Measurements from ENCODE around the gene UROC1.

The UROC1 gene

DNA sequence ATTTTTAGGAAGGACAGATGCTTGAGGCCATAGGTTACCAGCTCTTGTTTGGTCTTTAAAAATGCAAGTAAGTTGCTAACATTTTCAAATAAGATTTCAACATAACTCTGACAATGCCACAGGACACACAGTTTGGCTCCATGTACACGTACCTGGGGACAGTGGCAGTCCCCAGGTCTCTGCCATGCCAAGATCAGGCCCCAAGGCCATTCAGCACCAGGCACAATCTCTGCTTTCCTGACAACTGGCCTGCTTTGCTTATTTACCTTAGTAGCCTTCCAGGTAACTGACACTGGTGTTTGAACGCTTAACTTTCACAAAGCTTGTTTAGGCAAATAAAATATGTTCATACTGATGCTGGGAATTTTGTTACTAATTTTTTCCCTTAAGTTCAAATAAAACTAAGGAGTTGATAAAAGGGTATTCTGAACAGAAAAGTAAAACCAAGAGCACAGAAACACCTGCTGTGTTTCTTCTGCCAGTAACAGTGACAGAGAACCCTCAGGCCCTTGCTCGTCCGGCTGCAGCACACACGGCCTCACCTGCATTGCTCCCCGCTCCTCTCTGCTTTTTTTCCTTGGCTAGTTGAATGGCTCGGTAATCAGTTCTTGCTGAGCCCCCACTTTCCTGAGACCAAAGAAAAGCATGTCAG lies 58.3 kb downstream of the UROC1 start:
- no peak for DNase-seq

DNA sequence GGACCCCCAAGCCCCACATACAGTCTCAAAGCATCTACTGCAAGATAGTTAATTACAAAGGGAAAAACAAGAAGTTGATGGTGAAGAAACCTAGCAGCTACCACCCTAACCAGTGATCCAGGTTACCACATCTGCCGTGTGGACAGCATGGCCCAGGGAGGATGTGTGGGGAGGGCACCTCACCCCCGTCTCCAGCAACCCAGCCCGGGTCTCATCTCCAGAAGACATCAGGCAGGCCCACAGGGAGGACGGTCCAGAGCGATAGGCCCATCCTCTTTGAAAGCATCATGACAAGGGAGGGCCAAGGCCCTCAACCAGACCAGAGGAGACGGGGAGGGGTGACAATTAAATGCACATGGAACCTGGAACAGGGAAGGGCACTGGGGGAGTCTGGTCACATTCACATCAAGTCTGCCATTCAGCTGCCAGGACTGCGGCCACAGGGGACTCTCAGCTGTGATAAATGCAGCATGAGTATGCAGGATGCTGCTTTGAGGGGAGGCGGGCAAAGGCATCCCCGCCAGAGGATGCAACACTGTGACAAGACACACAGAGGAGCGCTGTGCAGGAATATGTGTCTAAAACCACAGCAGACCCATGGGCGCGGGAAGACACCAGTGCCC lies 60.7 kb downstream of the UROC1 start:
- DNase-seq, result no peak

DNA sequence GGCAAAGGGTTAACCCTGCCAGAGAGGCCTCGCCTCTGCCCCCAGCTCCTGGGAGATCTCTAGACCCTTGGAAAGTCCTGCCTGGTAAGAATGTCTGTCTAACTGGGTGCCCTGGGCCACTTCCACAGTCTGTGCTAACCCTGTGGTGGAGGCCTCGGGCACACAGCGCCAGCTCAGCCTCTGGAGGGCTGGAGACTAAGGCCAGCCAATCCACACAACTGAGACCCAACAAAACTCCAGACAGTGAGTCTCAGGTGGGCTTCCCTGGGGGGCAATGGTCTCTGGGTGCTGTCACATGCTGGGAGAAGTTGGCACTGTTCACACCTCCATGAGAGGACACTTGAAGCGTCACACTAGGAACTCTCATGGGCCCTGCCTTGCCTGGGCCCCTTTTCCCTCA lies 61.4 kb downstream of the UROC1 start:
- DNase-seq, result no peak

GRCh38 chr3:126454437-126455198 lies 63.0 kb downstream of the UROC1 start:
- DNase-seq, result no peak

- DNase-seq, result no peak
These were observed 63.5 kb downstream of the UROC1 start for GRCh38 chr3:126454025-126454424.

DNA sequence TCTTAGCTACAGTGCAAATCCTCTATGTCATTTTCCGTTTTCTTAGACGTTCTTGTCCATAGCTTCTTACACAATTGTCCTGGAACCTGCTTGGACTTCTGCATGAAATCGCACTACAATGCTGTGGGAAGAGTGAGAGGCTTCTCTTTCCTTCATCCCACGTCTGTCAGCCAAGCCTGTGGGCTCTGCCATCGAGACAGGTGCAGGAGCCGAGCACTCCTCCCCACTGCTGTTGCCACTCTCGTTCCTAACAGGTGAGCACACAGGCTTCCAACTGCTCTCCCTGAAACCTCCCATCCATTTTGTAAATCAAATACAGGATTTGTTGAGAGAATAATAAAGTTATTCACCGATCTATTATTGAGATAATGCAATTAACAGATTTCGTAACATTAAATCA lies 65.4 kb downstream of the UROC1 start:
- DNase-seq, result no peak

DNA sequence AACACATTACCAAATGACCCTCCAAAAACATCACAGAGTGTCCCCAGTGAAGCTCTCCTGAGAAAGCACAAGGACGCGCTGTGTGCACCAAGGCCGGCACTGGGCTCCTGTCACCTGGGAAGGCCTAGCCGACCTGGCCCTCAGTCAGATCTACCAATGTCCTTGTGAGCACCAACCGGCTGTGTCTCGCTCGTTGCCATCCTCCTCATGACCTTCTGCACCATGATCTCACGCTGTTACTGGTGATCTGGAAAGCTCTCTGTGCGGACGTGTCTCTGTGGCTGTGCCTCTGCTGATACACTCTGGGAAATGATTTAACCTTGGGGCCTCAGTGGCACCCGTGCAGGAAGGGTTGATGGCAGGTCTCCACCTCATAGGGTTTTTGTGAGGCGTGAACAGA lies 66.1 kb downstream of the UROC1 start:
- no peak for DNase-seq

DNA sequence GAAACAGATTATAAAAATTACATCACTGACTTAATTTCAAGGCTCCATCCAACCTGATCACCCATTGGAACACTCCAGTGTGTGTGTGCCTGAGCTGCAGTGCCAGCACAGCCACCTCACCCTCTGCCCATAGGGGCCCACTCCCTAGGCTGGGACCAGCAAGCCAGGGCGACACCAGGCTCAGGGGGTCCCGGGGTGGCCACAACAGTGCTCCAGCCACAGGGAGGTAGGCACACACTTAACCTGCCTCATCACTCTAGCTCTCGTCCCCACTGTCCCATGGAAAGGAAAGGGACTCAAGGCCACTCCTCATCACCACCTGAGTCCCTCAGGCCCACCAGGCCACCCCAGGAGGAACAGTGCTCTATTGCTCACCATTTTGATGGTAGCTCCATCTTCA lies 66.8 kb downstream of the UROC1 start:
- DNase-seq, result no peak

DNA sequence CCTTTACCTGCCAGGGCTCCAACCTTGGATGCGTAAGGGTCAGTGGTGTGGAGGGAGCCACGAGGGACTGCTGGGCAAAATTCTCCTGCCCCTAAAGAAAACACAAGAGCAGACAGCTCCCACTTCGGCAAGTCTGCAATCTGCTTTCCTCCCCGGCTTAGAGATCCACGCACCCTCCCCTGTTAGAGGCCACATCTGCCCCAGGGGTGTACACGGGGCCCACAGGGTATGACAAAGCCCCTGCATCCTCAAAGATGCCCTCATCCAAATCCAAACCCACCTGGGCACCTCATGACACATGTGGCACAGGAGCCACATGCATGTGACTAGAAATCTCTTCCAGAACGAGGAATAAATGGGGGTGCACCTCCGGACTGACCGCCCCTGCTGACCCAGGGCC lies 67.4 kb downstream of the UROC1 start:
- DNase-seq, result no peak

GRCh38 chr3:126449621-126450051 lies 67.9 kb downstream of the UROC1 start:
- DNase-seq, result no peak

GRCh38 chr3:126448893-126449180 lies 68.7 kb downstream of the UROC1 start:
- no peak for DNase-seq

- no peak for DNase-seq
These were observed 69.3 kb downstream of the UROC1 start for GRCh38 chr3:126448136-126448892.

DNA sequence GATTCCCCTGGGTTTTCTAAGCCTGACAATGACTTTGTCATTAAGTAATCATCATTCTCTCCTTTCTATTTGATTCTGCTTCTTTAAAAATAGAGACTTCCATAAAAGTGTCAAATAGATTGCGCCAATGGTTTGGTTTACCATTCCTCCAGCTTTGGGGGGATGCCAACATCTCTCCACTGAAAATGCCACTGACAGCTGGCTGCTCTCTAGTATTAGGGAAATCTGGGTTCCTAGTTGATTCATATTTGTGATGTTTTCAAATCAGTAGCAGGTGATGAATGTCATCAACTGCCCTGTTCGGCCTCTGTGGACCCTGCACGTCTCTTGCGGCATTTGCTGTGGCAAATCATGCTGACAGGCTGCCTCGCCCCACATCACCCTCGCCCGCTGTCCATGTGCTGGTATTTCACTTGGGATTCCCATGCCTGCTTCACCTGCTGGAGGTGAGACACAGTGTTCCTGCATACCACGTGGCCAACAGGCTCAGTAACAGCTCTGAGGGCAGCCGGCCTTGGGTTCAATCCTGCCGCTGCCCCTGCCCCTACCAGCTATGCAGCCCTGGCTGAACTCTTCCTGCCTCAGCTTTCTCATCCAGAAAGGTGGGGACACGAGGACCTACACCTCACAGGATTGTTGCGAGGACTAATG lies 70.0 kb downstream of the UROC1 start:
- DNase-seq, result no peak

DNA sequence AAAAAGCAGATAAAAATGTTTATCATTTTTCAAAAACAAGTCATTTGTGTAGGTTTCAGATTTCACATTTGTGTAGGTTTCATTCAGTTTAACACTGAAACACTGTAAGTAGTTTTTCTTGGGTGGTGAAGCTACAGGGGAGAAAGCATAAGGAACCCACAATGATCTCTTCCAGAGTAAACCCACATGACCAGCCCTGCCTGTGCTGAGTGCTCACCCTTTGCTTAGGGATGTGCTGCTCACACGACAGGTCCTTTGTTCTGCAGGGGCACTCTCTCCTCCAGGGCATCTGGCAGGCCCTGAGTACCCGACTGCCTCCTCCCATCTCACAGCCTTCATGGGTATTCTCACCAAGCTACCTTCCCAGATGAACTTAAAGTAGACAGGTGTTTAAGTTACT lies 70.8 kb downstream of the UROC1 start:
- peak in 1 of 2 donors; percentile 31 for DNase-seq

- no peak for DNase-seq
These were observed 71.3 kb downstream of the UROC1 start for GRCh38 chr3:126446301-126446700.

GRCh38 chr3:126445506-126445905 lies 72.1 kb downstream of the UROC1 start:
- DNase-seq, result no peak

- DNase-seq, result no peak
These were observed 74.7 kb downstream of the UROC1 start for GRCh38 chr3:126442856-126443242.

DNA sequence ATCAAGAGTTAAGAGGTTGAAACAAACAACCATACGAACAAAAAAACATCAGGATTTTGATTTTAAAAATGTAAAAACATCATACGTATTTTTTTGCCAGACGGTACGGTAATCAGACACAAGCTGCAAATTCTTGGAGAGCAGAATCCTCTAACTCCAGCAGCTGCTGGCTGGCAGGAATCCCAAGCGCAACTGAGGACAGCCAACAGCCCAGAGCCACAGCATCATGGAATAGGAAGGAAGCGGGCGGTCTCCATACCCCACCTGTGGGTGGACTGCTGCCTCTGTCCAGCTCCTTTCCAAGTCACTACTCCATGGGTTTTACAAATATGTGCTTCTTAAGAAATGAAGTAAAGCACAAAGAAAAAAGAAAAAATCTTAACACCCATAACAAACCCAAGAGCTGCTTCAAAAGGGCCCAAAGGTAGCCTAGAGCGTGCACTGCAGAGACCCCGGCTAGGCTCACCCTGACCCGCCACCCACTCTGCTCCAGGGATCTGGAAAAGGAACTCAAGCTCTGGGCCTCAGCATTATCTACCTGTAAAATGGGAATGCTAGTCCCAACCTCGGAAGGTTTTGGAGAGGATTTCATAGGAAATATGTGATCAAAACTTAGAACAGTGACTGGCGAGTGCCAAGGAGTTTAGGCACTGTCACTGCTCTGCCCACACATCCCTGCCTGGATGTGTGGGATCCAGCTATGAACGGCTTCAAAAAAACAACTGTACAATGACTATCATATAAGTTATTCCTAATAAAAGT lies 75.3 kb downstream of the UROC1 start:
- no peak for DNase-seq

DNA sequence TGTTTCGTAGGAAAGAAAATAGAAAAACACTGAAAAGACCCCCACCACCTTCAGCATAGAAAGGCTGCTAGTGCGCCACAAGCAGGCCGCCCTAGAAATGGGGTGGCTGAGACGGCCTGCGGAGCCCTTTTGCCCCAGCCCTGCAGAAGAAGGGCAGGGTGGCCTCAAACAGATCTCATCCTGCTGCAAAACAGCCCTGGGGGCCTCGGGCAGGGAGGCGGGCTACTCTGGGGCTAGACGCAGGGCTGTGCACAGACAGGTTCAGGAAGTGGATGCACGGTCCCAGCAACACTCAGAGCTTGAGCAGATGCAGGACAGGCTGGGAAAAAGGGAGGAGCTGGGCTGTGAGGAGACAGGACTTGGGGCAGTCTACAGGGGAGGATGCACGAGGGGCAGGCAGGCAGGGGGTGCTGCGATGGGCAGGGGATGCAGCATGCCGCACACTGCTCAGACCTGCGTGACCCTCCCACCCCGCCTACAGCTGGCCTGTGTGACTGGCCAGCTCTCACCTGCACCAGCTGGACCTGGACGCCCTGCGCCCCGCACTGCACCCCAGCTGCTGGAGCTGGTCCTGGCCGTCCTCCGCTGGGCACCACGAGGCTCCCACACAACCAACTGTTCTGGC lies 76.2 kb downstream of the UROC1 start:
- DNase-seq, result no peak

- no peak for DNase-seq
These were observed 76.9 kb downstream of the UROC1 start for GRCh38 chr3:126440709-126440995.

GRCh38 chr3:126439968-126440708 lies 77.4 kb downstream of the UROC1 start:
- DNase-seq, result no peak

Data from hippocampal formation (tissue), 2 donors.